ENCODE results near the gene SH3RF3. TPM values are rescaled to one million over a fixed set of nuclear protein-coding genes. Genes with fewer than 3 reads are reported as not detected.

The SH3RF3 gene
- total RNA-seq, 2 donors from 2014 or later, result 1.5 to 1.8 TPM

DNA sequence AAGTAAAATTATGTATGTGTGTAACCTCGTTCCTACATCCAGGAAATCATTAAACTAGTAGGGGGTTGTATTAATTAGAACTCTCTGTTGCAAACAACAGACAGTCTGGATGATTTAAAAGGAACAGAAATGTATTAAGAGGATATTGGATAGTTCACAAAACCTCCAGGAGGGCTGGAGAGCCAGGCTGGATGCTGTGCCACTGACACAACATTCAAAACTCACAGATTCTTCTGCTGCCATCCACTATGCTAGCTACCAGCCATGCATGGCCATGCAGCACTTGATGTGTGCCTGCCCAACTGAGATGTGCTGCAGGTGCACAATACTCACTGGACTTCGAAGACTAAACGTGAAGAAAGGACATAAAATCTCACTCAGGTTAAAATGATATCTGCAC is 48.2 kb upstream of the SH3RF3 start:
- Histone ChIP-seq H3K4me1 (ENCODE audit: control insufficient read depth, insufficient read depth, low read length) (peaks cover 4% of the 10 kb centered on the region), H3K36me3 (ENCODE audit: control insufficient read depth, insufficient read depth, low read length) (no peaks in the 10 kb centered on the region), H3K27ac (ENCODE audit: low read depth, low read length) (no peak overlapping the region), H3K4me3 (ENCODE audit: low read length) (no peak overlapping the region), H3K27me3 (ENCODE audit: control insufficient read depth, insufficient read depth, low read length, poor library complexity, severe bottlenecking) (no peaks in the 10 kb centered on the region), H3K9me3 (ENCODE audit: control insufficient read depth, low read length) (no peaks in the 10 kb centered on the region), H3K9ac (ENCODE audit: extremely low read depth, low read length, poor library complexity, severe bottlenecking) (no peak overlapping the region)
- Mint-ChIP-seq H3K36me3 (ENCODE audit: low read depth) (no peaks in the 10 kb centered on the region), H3K4me1 (peaks cover 3% of the 10 kb centered on the region), H3K4me3 (no peak overlapping the region), H3K9me3 (peaks cover under 1% of the 10 kb centered on the region), H3K27me3 (ENCODE audit: insufficient read depth) (peaks cover 13% of the 10 kb centered on the region), H3K27ac (no peak overlapping the region)
- 78 to 80% methylated on average over 1 to 3 of the region's 3 CpGs for WGBS, 2 experiments (ENCODE audit: insufficient coverage in 1 of 2, insufficient read length in 1 of 2)
- DNase-seq, result no peak
- TF ChIP-seq, protein P1, sequence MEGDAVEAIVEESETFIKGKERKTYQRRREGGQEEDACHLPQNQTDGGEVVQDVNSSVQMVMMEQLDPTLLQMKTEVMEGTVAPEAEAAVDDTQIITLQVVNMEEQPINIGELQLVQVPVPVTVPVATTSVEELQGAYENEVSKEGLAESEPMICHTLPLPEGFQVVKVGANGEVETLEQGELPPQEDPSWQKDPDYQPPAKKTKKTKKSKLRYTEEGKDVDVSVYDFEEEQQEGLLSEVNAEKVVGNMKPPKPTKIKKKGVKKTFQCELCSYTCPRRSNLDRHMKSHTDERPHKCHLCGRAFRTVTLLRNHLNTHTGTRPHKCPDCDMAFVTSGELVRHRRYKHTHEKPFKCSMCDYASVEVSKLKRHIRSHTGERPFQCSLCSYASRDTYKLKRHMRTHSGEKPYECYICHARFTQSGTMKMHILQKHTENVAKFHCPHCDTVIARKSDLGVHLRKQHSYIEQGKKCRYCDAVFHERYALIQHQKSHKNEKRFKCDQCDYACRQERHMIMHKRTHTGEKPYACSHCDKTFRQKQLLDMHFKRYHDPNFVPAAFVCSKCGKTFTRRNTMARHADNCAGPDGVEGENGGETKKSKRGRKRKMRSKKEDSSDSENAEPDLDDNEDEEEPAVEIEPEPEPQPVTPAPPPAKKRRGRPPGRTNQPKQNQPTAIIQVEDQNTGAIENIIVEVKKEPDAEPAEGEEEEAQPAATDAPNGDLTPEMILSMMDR (conservative IDR thresholded peaks at IDR 0.05), result no peak

DNA sequence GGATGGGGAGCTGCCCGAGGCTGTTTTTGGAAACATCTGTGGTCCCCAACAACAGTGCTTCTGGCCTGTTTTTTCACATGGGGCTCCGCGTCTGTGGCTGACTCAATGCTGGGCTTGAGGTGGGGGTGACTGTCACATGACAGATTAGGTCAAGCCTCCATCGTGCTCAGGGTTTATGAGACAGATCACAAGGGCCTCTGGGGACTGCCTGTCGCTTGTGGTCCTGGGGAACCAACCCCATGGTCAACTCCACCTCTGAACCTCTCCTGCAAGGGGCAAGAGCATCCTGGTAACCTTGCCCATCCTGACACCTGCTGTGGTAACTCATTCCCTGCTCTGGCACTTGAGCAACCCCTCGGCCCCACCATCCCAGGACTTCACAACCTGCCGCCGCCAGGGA is 47.6 kb upstream of the SH3RF3 start:
- Histone ChIP-seq H3K4me3 (ENCODE audit: low read length) (no peak overlapping the region), H3K27me3 (ENCODE audit: control insufficient read depth, insufficient read depth, low read length, poor library complexity, severe bottlenecking) (no peaks in the 10 kb centered on the region), H3K4me1 (ENCODE audit: control insufficient read depth, insufficient read depth, low read length) (peaks cover 4% of the 10 kb centered on the region), H3K9me3 (ENCODE audit: control insufficient read depth, low read length) (no peaks in the 10 kb centered on the region), H3K9ac (ENCODE audit: extremely low read depth, low read length, poor library complexity, severe bottlenecking) (no peak overlapping the region), H3K36me3 (ENCODE audit: control insufficient read depth, insufficient read depth, low read length) (no peaks in the 10 kb centered on the region), H3K27ac (ENCODE audit: low read depth, low read length) (no peak overlapping the region)
- peaks cover 13% of the 10 kb centered on the region for H3K27me3 Mint-ChIP-seq (ENCODE audit: insufficient read depth)
- H3K27ac Mint-ChIP-seq, result no peak overlapping the region
- DNase-seq, result no peak
- no peaks in the 10 kb centered on the region for H3K36me3 Mint-ChIP-seq (ENCODE audit: low read depth)
- peaks cover 3% of the 10 kb centered on the region for H3K4me1 Mint-ChIP-seq
- peaks cover 6% of the 10 kb centered on the region for H3K9me3 Mint-ChIP-seq
- H3K4me3 Mint-ChIP-seq, result no peak overlapping the region
- WGBS, 2 experiments (ENCODE audit: insufficient coverage in 1 of 2, insufficient read length in 1 of 2), result 87 to 99% methylated on average over 6 to 8 of the region's 8 CpGs
- TF ChIP-seq, protein P1 (conservative IDR thresholded peaks at IDR 0.05), result no peak

DNA sequence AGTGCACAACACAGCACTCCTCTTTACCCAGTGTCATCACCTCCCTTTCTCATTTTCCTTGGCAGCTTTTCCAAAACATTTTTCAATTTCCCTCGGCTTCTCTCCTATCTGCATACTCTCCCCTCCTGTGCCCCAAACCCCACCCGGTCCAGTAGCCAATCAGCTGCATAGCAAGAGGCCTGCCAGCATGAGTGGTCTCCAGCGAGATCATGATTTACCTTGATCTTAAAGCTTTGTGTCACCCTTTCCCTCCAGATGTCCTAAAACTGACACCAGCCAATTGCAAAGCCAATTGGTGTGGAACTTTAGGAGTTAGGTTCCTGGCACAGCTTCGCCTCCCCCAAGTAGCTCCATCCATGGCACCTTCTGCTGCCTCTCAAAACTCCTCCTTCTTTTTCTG is 45.2 kb upstream of the SH3RF3 start:
- 90 to 93% methylated on average over 2 to 4 of the region's 4 CpGs for whole genome bisulfite sequencing, 2 experiments (ENCODE audit: insufficient coverage in 1 of 2, insufficient read length in 1 of 2)
- Mint-ChIP-seq H3K9me3 (peaks cover 7% of the 10 kb centered on the region), H3K4me3 (no peak overlapping the region), H3K27ac (no peak overlapping the region), H3K4me1 (peaks cover 3% of the 10 kb centered on the region), H3K27me3 (ENCODE audit: insufficient read depth) (peaks cover 15% of the 10 kb centered on the region), H3K36me3 (ENCODE audit: low read depth) (no peaks in the 10 kb centered on the region)
- DNase-seq, result no peak
- H3K4me3 ChIP-seq (ENCODE audit: low read length), result no peak overlapping the region
- no peak overlapping the region for H3K27ac ChIP-seq (ENCODE audit: low read depth, low read length)
- H3K9ac ChIP-seq (ENCODE audit: extremely low read depth, low read length, poor library complexity, severe bottlenecking), result no peak overlapping the region
- peaks cover 4% of the 10 kb centered on the region for H3K4me1 ChIP-seq (ENCODE audit: control insufficient read depth, insufficient read depth, low read length)
- TF ChIP-seq, protein P1 (conservative IDR thresholded peaks at IDR 0.05), result no peak
- H3K27me3 ChIP-seq (ENCODE audit: control insufficient read depth, insufficient read depth, low read length, poor library complexity, severe bottlenecking), result no peaks in the 10 kb centered on the region
- no peaks in the 10 kb centered on the region for H3K9me3 ChIP-seq (ENCODE audit: control insufficient read depth, low read length)
- H3K36me3 ChIP-seq (ENCODE audit: control insufficient read depth, insufficient read depth, low read length), result no peaks in the 10 kb centered on the region
